HG03066 (cell line): ENCODE results near the gene ERCC5.

Source experiments
- ATAC-seq: cut with Tn5 transposase; IDR thresholded peaks from one replicate; pipeline ENCODE4 v1.9.1; 2021; ENCODE audit warnings: low read depth; ENCODE audit not compliant: unreplicated experiment

ERCC5 gene

DNA sequence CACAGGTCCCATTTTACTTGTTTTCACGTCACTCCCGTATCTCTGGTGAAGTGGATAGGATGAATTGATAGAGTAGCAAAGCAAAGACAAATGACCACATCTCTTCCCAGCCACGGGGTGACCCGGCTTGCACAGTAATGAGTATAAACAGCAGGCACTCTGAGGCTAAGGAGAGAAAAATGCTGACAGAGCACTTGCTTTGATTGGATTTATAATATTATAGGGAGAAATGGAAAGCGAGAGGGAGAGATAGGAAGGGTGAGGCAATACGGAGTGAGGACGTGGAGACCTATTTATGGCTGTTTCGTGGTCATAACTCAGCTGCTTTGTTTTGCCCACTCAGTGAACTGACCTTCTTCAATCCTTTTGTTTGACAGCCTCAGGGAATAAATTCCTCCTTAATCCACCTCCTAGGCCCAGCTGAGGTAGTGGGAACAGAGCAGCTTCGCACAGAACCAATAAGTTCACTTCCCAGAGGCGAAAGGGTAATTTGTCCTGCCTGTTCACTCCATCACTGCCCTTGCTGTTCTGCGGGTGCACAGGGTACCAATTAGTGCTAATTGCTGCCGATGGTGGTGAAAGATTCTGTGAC lies 68.6 kb downstream of the ERCC5 start:
- ATAC-seq, result no peak

- no peak for ATAC-seq
Measured at GRCh38 chr13:102915393-102915930, 69.6 kb downstream of the ERCC5 start.

- no peak for ATAC-seq
Measured at GRCh38 chr13:102917019-102917418, 71.2 kb downstream of the ERCC5 start.

DNA sequence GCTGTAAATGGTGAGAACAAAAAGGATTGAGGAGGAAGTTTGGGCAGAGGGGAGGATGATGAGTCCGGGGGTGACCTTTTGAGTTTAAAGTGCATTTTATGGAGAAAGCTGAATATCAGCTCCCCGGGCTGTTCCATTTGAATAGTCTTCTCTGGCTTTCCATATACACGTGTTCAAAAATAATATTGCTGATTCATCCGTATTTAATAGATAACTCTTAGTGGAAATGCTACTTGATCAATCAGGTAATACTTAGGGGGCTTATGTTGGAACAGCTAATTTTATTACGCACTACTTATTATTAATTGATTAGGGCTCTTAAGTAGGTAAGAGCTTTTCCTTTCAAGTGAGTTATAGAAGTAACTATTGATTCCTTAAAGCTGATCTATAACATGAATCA lies 76.4 kb downstream of the ERCC5 start:
- ATAC-seq, result no peak
